MCF 10A (cell line): Measurements from ENCODE around the gene SIX6. TPM values are rescaled to one million over a fixed set of nuclear protein-coding genes. Genes with fewer than 3 reads are reported as not detected.

ENCODE experiments used
- BruUV-seq: library from RNA; stranded (reverse); fragments of 400-500 nt; replicated peaks from 2 replicates; lab custom pipeline; 2021; lab: Mats Ljungman, UMichigan
- CTCF ChIA-PET: fragments of 300-600 bp; sonication (Branson Sonifier 250); formaldehyde crosslinking; extraction: SDS; loops from one replicate; lab custom pipeline; 2021; ENCODE audit warnings: antibody characterized with exemption, inconsistent platforms; lab: Yijun Ruan, JAX
- POLR2A ChIA-PET: fragments of 300-600, 350-650 bp; sonication (Branson Sonifier 250); formaldehyde crosslinking; extraction: SDS; loops from one replicate; lab custom pipeline; 2020; ENCODE audit warnings: antibody characterized with exemption, inconsistent platforms; lab: Yijun Ruan, JAX
- DNase-seq: peaks from one replicate; pipeline ENCODE4 v3.0.0-alpha.2; 2018; ENCODE audit not compliant: unreplicated experiment
- H3K27ac Mint-ChIP-seq: one replicate; pipeline ENCODE4 v1.8.0; 2022; ENCODE audit warnings: mild to moderate bottlenecking, low read depth, mixed read lengths; ENCODE audit not compliant: unreplicated experiment
- H3K27me3 Mint-ChIP-seq: one replicate; pipeline ENCODE4 v1.8.0; 2022; ENCODE audit warnings: mixed read lengths; ENCODE audit not compliant: insufficient read depth, unreplicated experiment
- H3K36me3 Mint-ChIP-seq: one replicate; pipeline ENCODE4 v1.8.0; 2022; ENCODE audit warnings: mild to moderate bottlenecking, moderate library complexity, mixed read lengths; ENCODE audit not compliant: insufficient read depth, unreplicated experiment
- H3K4me1 Mint-ChIP-seq: one replicate; pipeline ENCODE4 v1.8.0; 2022; ENCODE audit warnings: mixed read lengths; ENCODE audit not compliant: insufficient read depth, unreplicated experiment
- H3K4me3 Mint-ChIP-seq: one replicate; pipeline ENCODE4 v1.8.0; 2022; ENCODE audit warnings: mild to moderate bottlenecking, moderate library complexity, mixed read lengths; ENCODE audit not compliant: unreplicated experiment
- H3K9me3 Mint-ChIP-seq: one replicate; pipeline ENCODE4 v1.8.0; 2022; ENCODE audit warnings: mixed read lengths; ENCODE audit not compliant: unreplicated experiment
- CTCF ChIP-seq: fragments of 200-600 bp; IDR thresholded peaks from one replicate; pipeline ENCODE4 v1.8.0; 2022; ENCODE audit warnings: antibody characterized with exemption, mild to moderate bottlenecking; ENCODE audit not compliant: unreplicated experiment
- intact Hi-C: fragments of 100-400 bp; cut with micrococcal nuclease; formaldehyde crosslinking; loops from 2 replicates; pipeline ENCODE4 v1.14.1; 2022
- total RNA-seq: library from RNA; stranded (reverse); gene quantifications from 2 replicates; pipeline ENCODE4 v1.2.3, GENCODE V29; 2022

The SIX6 gene
- total RNA-seq, 1 experiment from 2014 or later, result not detected

- Mint-ChIP-seq H3K27ac (no peak overlapping the region), H3K27me3 (peaks cover 54% of the 10 kb centered on the region), H3K4me3 (no peak overlapping the region), H3K9me3 (no peaks in the 10 kb centered on the region), H3K4me1 (no peaks in the 10 kb centered on the region), H3K36me3 (no peaks in the 10 kb centered on the region)
- CTCF ChIA-PET, result no interaction called here
- intact Hi-C loops, result no loop called here
- no peak for DNase-seq
- POLR2A ChIA-PET, result interaction anchor here (0.9 kb wide), 1 partner anchor 22 kb away, joined by 3 read pairs; no protein-coding TSS in a partner anchor
- no TSS peak for BruUV-seq
- TF ChIP-seq CTCF, result no peak
Observed at GRCh38 chr14:60512973-60513571, 4.1 kb downstream of the SIX6 start.

- no peak for DNase-seq
- H3K4me1 Mint-ChIP-seq, result no peaks in the 10 kb centered on the region
- no TSS peak for BruUV-seq
- H3K4me3 Mint-ChIP-seq, result no peak overlapping the region
- CTCF ChIA-PET, result interaction anchor here (0.6 kb wide), 1 partner anchor 756 kb away, joined by 3 read pairs; no protein-coding TSS in a partner anchor
- POLR2A ChIA-PET, result no interaction called here
- H3K9me3 Mint-ChIP-seq, result no peaks in the 10 kb centered on the region
- TF ChIP-seq CTCF, result no peak
- intact Hi-C loops, result no loop called here
- H3K27ac Mint-ChIP-seq, result no peak overlapping the region
- H3K27me3 Mint-ChIP-seq, result peaks cover 46% of the 10 kb centered on the region
- no peaks in the 10 kb centered on the region for H3K36me3 Mint-ChIP-seq
Observed at GRCh38 chr14:60514378-60514740, 5.4 kb downstream of the SIX6 start.

- H3K4me3 Mint-ChIP-seq, result no peak overlapping the region
- intact Hi-C loops, result no loop called here
- no TSS peak for BruUV-seq
- no peak for TF ChIP-seq CTCF
- no peaks in the 10 kb centered on the region for H3K36me3 Mint-ChIP-seq
- DNase-seq, result no peak
- ChIA-PET CTCF (no interaction called here), POLR2A (no interaction called here)
- H3K4me1 Mint-ChIP-seq, result no peaks in the 10 kb centered on the region
- H3K27me3 Mint-ChIP-seq, result peaks cover 48% of the 10 kb centered on the region
- no peaks in the 10 kb centered on the region for H3K9me3 Mint-ChIP-seq
- H3K27ac Mint-ChIP-seq, result no peak overlapping the region
Observed at GRCh38 chr14:60514741-60515491, 6.0 kb downstream of the SIX6 start.

GRCh38 chr14:60515511-60516289 is 6.8 kb downstream of the SIX6 start:
- DNase-seq, result no peak
- Mint-ChIP-seq H3K27me3 (peaks cover 56% of the 10 kb centered on the region), H3K9me3 (no peaks in the 10 kb centered on the region), H3K36me3 (no peaks in the 10 kb centered on the region), H3K27ac (no peak overlapping the region), H3K4me3 (no peak overlapping the region), H3K4me1 (no peaks in the 10 kb centered on the region)
- CTCF ChIA-PET, result interaction anchor here (1.0 kb wide), 1 partner anchor 166 kb away, joined by 3 read pairs; no protein-coding TSS in a partner anchor
- no peak for TF ChIP-seq CTCF
- intact Hi-C loops, result no loop called here
- no TSS peak for BruUV-seq
- POLR2A ChIA-PET, result no interaction called here
